Left hindlimb (tissue), 1 donor: Measurements from ENCODE around the gene WWC1.
"Not testable (repeated sequence)": the region's sequence is repeated elsewhere in the genome, so short reads cannot be mapped to it uniquely, and the experiment has no call there.

Experiments
- DNase-seq: peaks from one replicate; pipeline ENCODE4 v3.0.0-alpha.2; 2018

The WWC1 gene

DNA sequence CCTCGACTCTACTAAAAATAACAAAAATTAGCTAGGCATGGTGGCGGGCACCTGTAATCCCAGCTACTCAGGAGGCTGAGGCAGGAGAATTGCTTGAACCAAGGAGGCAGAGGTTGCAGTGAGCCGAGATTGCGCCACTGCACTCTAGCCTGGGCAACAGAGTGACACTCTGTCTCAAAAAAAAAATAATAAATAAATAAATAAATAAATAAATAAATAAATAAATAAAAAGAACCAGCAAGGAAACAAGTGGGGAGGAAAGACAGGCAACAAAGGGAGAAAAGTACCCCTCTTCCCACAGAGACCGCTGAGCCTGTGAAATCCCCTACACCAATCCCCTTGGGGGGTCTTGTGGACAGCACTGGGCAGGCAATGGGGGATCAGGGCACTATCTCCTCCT lies 4.6 kb upstream of the WWC1 start:
- not testable (repeated sequence) for DNase-seq

DNA sequence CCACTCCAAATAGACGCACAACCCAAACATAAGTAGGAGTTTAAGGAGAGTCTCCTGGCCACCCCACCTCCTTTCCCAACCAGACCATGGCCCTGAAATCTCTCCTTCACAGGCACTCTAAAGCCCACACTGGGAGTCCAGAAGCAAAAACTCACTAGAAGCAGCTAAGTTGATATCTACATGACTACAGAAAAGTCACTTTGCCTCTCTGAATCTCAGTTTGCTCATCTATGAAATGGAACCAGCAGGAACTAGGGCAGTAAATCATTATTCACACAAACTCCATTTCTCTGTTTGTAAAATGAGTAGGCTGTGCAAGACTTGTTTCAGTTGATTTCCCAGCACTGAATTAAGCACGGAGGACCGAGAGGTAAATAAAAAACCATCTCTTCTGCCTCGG lies 4.1 kb upstream of the WWC1 start:
- DNase-seq: no peak

GRCh38 chr5:168288349-168289245 lies 2.8 kb upstream of the WWC1 start:
- no peak for DNase-seq

DNA sequence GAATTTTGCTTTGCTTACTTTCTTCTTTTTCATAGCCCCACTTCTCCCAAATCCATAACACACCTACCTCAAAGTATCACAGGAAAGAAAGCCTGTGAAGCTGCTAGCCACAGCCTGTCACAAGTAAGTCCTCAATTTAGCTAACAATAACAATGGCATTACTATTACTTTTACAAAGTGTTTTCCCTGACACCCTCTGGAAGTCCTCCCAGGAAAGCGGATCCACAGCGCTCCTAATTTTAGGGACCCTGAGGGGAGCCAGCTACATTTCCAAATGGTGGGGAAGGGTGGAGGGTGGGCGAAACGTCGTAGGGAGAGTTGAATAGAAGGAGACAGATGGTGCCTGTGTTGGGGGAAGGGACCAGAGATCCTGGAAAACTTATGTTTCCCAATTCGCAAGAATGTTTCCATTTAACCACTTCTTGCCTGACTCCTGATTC lies 523 bp upstream of the WWC1 start:
- DNase-seq: no peak

DNA sequence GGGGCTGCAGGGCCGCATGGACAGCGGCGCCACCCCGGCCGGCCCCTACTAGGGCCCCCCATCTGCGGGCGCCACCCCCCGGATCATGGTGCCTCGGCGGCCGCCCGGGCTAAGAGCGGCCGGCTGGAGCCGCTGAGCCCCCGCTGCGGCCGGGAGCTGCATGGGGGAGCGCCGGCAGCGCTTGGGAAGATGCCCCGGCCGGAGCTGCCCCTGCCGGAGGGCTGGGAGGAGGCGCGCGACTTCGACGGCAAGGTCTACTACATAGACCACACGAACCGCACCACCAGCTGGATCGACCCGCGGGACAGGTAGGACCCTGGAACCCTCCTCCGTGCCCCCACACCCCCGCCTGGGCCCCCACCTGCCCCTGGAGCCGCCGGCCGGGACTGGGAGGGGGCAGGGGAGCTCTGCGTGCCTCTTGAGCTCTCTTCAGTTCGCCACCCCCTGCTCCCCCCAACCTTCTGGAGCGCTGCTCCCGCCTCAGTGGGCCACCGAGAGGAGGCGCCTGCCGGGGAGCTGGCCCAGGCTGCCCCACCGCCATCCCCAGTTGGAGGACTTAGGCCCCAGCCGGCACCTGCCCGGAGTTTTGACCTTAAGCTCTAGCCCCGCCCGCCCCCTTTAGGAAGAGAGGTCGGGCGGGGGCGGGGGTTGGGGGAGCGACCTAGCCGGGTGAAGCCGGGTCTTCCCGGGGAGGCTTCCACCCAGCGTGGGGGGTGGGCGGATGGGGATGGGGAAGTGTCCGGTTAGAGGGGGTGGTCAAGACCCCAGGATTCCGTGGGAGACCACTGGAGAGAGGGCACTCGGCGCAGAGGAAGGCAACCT lies 730 bp downstream of the WWC1 start:
- DNase-seq: peak; percentile 41

DNA sequence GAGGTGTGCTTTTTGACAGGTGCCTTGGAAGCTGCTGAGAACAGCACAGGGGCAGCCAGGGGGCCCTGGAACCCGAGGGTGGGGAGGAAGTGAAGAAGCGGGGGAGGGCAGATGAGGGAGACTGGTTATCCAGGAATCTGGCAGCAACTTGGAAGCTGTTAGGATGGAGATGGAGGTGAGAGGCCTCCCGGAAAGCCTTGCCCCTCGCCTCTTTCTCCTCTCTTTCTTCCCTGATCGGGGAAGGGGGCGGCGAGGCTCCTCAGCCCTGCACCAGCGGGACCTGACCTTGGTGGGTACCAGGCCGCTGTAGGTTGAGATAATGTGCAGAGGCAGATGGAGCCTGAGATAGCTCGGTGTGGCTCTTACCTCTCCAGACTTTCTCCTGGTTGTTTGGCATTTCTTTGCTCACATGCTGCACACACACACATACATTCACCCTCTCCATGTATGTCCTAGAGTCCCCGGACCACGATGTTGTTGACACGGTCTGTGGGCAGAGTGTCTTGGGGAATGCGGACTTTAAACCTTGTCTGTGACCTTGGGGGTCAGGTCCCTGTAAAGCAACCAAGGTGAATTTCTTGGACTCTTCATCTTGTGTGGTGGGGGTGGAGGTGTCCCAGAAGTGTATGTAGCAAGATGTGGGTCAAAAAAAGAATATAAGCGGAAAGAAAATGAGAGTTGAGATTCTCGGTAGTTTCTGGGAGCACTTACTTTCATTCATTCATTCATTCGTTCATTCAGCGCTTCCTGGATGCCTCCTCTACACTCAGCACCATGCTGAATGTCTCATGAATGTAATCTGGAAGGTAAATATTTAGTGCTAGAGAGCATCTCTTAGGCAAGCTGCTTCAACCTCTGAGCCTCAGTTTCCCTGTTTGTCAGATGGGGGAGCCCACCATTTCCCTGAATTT lies 1.6 kb downstream of the WWC1 start:
- no peak for DNase-seq

GRCh38 chr5:168295574-168296201 lies 4.2 kb downstream of the WWC1 start:
- DNase-seq: no peak

DNA sequence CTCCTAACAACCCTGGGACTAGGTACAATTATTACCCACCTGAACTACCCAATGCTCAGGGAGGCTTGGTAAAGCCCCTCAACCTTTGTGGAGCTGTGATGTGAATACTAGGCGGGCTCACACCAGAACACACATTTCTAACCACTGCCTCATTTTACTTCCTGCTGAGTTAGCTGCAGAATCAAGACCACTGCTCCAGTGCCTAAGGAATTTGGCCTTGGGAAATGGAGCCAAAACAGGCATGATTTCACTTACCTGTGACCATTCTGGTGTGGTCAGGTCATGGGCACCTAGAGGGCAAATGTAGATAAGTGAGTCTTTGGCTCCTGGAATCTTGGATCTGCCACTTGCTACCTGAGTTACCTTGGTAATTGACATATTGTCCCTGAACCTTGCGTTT lies 5.2 kb downstream of the WWC1 start:
- no peak for DNase-seq

DNA sequence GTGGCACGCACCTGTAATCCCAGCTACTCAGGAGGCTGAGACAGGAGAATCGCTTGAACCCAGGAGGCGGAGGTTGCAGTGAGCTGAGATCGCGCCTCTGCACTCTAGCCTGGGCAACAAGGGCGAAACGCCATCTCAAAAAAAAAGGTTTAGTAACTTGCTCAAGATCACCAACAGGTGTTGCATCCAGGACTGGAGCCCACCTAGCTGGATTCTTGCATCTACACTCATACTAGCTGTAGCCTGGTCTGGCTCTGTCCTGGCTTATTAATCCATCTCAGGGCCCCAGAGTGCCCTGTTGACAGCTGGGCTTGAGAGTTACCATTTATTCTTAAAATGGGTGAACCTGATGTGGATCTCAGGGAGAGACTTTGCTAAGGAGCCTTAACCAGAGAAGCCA lies 7.5 kb downstream of the WWC1 start:
- DNase-seq: no peak

DNA sequence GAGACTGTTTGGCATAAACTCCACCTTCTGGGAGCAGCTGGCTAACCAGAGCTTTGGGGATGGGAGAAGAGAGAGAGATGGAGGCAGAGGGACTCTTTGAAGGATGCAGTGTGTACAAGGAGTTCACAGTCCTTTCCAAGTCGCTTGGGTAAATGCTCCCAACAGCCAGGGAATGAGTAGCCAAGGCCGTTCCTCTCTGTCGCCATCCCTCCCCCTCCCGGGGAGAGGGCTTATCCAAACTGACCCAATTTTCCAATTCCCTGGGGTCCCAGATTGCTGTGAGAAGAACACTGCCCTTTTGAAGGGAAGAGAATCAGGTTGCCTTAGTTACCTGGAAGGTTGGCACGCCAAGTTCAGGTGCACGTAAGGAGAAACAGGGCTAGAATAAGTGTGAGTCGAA lies 7.9 kb downstream of the WWC1 start:
- DNase-seq: no peak

DNA sequence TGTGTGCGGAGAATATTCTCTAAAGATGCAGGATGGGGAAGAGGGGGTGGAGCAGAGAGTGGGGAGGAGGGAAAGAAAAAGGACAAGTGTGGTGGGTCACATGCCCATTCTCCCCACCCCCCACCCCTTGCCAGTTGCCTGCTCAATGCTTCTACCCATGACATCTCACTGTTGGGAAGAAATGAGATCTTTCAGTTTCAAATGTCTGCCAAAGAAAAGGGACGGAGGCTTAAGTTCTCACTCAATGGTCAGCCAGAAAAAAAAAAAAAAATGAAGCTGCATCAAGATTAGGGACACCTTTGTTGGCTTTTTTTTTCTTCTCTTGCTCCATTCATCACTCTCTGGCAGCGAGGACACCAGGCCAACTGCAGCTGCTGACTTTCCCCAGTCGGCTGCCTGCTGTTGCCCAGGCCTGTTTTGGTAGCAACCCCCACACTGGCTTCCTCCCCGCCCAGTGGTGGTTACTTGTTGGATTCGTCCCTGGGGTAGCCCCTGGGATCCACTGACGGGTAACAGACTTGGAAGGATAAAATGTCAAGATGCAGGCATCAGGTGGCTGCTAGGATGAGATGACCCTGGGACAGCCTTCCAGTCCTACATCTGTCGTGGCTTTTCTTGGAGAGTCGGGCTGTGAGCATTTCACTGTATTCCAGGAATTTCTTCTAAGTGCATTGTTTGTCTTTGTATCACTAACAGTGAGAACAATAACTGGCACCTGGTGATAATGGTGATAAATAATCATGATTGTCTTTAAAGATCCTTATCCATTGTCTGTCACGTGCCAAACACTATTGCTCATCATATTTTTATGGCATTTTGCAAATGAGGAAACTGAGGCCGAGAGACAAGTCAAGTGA lies 9.1 kb downstream of the WWC1 start:
- DNase-seq: no peak

DNA sequence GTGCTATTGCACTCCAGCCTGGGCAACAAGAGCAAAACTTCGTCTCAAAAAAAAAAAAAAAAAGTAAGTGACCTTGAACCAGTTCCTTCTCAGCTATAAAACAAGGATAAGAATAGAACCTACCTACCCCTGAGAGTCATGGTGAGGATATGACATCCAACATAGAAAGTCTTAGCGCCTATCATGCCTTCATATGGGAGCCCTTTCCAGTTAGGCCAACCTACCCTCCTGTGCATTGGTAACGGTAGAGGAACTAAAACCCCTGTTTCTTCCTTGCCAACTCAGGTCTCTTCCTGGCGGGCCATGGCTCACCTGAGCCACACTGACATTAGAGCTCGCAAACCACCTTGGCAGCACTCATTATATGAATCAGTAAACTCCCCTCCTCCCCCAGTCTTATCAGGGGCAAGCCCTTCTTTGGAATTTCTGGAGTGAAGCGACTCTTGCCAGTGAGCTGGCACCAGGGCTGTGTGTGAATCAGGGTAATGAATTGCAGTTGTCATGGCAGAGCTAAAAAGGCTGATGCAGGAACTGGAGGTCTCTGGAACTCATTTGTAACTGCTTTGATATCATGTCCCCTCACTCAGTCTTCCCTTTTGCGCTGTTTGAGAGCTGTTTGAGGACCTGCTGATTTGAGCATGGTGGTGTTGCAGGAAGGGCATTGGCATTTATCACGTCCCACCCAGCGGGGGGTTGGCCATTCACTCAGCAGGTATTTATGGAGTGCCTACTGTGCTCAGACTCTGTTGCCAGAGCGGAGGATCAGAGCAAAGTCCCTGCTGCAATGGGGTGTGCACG lies 10.3 kb downstream of the WWC1 start:
- DNase-seq: no peak

DNA sequence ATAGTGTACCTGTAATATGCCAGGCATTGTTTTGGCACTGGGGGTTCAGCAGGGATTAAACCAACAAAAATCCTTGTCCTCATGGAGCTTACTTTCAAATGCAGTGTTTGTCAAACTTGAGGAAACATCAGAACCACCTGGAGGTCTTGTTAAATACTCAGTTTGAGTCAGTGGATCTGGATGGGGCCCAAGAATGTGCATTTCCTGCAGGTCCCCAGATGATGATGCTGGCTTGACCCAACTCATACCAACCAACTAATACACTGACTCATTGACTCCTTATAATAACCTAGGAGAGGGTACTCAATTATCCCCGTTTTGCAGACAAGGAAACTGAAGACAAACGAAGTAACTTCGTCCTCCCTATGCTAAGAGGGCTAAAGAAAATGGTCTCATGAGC lies 11.3 kb downstream of the WWC1 start:
- no peak for DNase-seq

DNA sequence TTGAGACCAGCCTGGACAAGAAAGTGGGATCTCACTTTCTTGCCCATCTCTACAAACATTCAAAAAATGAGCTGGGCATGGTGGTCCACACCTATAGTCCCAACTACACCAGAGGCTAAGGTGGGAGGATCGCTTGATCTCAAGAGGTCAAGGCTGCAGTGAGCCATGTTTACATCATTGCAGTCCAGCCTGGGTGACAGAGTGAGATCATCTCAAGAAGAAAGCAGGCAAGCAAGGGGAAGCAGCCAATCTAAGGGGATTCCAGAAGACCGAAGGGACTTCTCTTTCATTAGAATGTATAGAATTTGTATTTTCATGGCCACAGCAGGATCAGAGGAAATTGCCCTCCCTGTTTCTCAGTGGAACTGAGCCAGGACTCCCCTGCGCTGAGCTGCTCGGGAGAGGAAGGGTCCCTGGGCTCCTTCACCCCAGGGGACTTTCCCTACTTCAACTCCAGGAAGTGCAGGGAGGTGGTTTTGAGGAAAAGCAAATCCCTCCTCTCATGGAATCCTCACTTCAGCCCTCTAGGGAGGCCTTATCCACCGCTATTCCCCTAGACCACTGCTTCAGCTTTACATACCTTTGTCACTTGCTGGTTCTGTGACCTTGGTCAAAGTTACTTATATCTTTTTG lies 12.1 kb downstream of the WWC1 start:
- no peak for DNase-seq

DNA sequence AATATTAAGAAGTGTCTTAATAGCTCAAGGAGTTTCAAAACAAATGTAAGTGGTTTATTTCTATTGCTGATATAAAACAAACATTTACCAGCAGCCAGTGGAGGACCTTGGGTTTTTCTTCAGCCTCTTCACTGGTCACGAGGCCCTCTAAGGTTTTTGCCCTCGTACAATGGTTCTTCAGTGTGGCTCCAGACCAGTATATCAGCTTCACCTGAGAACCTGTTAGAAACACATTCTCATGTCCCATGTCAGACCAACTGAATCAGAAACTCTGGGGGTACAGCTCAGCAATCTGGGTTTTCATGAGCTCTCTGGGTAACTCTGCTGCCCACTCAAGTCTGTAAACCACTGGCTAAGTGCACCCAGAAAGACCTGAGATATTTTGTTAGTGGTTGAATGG lies 12.9 kb downstream of the WWC1 start:
- DNase-seq: no peak

DNA sequence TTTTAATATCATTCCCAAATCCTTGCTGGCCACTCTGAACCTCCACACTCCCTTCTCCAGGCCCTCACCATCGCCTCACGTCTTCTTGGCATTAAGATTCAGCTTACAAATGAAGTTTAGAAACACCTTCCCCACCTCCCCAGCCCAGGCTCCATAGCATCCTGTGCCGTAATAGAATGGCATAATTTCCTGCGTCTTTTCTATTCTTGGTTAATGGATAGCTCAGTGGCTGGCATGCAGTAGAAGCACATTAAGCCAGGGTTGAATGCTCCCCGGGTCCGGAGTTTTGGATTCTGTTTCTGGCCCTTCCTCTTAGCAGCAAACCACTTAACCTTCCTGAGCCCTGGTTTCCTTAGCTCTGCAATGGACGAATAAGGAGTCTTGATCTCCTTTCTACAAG lies 13.8 kb downstream of the WWC1 start:
- no peak for DNase-seq

GRCh38 chr5:168307022-168307421 lies 15.6 kb downstream of the WWC1 start:
- DNase-seq: no peak

GRCh38 chr5:168307925-168308584 lies 16.6 kb downstream of the WWC1 start:
- no peak for DNase-seq

- DNase-seq: no peak
Measured at GRCh38 chr5:168308976-168309598, 17.6 kb downstream of the WWC1 start.
